Tibial nerve (tissue), 4 donors: Measurements from ENCODE around the gene MAGI2.

Experiments used
- EP300 ChIP-seq, 2 donors: sonication (generic); formaldehyde crosslinking; IDR thresholded peaks; one replicate each; pipeline ENCODE4 v1.6.1; 2017; ENCODE audit warnings: antibody characterized with exemption in 2 of 2, mild to moderate bottlenecking in 1 of 2
- POLR2A ChIP-seq, 2 donors: fragments of 450-650 bp; IDR thresholded peaks; one replicate each; pipeline ENCODE4 v1.6.1; 2017; ENCODE audit warnings: antibody characterized with exemption in 2 of 2, mild to moderate bottlenecking in 2 of 2, moderate library complexity in 2 of 2
- TF ChIP-seq, protein P1 (sequence below), 5 experiments: fragments of 200-600 bp in 3 of 5; fragments of 450-650 bp in 2 of 5; sonication (generic) in 3 of 5; IDR thresholded peaks; one replicate each; pipeline ENCODE4 v1.5.1; 2016 to 2019; ENCODE audit warnings: antibody characterized with exemption in 5 of 5, mild to moderate bottlenecking in 3 of 5, moderate library complexity in 2 of 5

DNA sequence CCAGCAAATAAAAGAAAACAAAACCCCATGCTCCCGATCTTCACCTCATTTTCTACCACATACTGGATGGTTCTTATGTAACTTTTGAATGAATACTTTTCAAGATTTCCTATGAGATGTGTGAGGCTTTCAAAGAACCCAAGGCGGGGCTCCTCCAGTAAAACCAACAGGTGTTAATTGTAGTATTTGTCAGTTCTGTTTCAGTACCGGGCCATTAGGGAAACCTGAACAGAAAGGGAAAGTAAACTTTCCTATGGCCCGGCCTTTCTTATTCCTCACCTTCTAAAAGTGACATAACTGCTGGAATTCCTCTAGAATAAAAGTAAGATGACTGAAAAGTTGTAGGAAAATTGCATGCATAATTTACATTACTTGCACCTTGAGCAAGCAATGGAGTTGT is 672.9 kb downstream of the MAGI2 start:
- TF ChIP-seq, protein P1, sequence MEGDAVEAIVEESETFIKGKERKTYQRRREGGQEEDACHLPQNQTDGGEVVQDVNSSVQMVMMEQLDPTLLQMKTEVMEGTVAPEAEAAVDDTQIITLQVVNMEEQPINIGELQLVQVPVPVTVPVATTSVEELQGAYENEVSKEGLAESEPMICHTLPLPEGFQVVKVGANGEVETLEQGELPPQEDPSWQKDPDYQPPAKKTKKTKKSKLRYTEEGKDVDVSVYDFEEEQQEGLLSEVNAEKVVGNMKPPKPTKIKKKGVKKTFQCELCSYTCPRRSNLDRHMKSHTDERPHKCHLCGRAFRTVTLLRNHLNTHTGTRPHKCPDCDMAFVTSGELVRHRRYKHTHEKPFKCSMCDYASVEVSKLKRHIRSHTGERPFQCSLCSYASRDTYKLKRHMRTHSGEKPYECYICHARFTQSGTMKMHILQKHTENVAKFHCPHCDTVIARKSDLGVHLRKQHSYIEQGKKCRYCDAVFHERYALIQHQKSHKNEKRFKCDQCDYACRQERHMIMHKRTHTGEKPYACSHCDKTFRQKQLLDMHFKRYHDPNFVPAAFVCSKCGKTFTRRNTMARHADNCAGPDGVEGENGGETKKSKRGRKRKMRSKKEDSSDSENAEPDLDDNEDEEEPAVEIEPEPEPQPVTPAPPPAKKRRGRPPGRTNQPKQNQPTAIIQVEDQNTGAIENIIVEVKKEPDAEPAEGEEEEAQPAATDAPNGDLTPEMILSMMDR (IDR thresholded peaks at IDR 0.05): no peak
- TF ChIP-seq EP300 (IDR thresholded peaks at IDR 0.05) (no peak), POLR2A (IDR thresholded peaks at IDR 0.05) (no peak)
